Measurements from ENCODE around the gene CWC27.

The CWC27 gene

GRCh38 chr5:65026816-65027548 lies 258.3 kb downstream of the CWC27 start:
- no peak for DNase-seq (ENCODE audit: low read depth)
- TF ChIP-seq CTCF (conservative IDR thresholded peaks at IDR 0.05; ENCODE audit: low read depth, low read length) = no peak
- H3K4me3 ChIP-seq (ENCODE audit: low read depth, low read length) = no peak overlapping the region

GRCh38 chr5:65029178-65029577 lies 260.4 kb downstream of the CWC27 start:
- DNase-seq (ENCODE audit: low read depth) = peak; percentile 28
- H3K4me3 ChIP-seq (ENCODE audit: low read depth, low read length) = no peak overlapping the region
- no peak for TF ChIP-seq CTCF (conservative IDR thresholded peaks at IDR 0.05; ENCODE audit: low read depth, low read length)

GRCh38 chr5:65030056-65030455 lies 261.3 kb downstream of the CWC27 start:
- no peak overlapping the region for H3K4me3 ChIP-seq (ENCODE audit: low read depth, low read length)
- TF ChIP-seq CTCF (conservative IDR thresholded peaks at IDR 0.05; ENCODE audit: low read depth, low read length) = no peak
- DNase-seq (ENCODE audit: low read depth) = no peak

GRCh38 chr5:65032250-65032649 lies 263.5 kb downstream of the CWC27 start:
- H3K4me3 ChIP-seq (ENCODE audit: low read depth, low read length) = no peak overlapping the region
- peak; percentile 78 for DNase-seq (ENCODE audit: low read depth)
- TF ChIP-seq CTCF (conservative IDR thresholded peaks at IDR 0.05; ENCODE audit: low read depth, low read length) = no peak

GRCh38 chr5:65034029-65034812 lies 265.5 kb downstream of the CWC27 start:
- peak; percentile 22 for DNase-seq (ENCODE audit: low read depth)
- no peak for TF ChIP-seq CTCF (conservative IDR thresholded peaks at IDR 0.05; ENCODE audit: low read depth, low read length)
- H3K4me3 ChIP-seq (ENCODE audit: low read depth, low read length) = no peak overlapping the region

- TF ChIP-seq CTCF (conservative IDR thresholded peaks at IDR 0.05; ENCODE audit: low read depth, low read length) = no peak
- no peak overlapping the region for H3K4me3 ChIP-seq (ENCODE audit: low read depth, low read length)
- DNase-seq (ENCODE audit: low read depth) = no peak
Observed at GRCh38 chr5:65034813-65035209, 266.1 kb downstream of the CWC27 start.
